ENCODE measurements around the gene KCND2.
"Not testable (repeated sequence)": the region's sequence is repeated elsewhere in the genome, so short reads cannot be mapped to it uniquely, and the experiment has no call there.

The KCND2 gene

DNA sequence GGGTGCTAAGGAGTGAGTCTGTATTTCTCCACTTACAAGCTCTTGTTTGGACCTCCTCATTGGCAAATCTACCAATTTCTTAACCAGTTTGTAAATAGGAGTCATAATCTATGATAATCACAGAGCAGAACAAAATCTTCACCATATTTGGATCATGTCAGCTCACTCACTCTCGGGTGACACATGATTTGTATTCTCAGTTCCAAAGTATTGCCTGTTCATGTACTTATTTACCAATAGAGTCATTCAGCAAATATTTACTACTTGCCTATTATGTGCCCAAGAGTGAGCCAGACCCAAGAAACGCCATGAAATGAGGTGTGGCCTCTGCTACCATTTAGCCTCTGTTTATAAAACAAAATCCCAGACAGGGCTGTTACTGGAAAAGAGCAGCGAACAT lies 470.2 kb downstream of the KCND2 start:
- no peak for DNase-seq (ENCODE audit: low read depth)

DNA sequence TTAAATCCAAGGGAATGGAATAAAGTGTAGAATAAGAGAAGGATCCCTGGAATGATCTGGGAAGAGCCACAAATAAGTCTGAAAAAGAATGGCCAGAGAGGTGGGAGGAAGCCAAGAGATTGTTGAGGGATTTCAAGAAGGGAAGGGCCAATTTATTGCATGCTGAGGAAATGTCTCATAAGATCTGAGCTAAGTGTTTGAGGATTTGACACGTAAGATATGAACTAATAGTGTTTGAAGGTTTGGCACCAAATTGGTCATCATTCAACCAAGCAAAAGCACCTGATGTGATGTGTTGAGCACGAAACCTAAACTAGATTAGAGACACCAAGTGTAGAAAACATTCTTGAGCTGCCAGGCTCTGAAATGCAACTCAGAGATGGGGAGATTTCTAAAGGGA lies 487.1 kb downstream of the KCND2 start:
- DNase-seq (ENCODE audit: low read depth) = no peak

DNA sequence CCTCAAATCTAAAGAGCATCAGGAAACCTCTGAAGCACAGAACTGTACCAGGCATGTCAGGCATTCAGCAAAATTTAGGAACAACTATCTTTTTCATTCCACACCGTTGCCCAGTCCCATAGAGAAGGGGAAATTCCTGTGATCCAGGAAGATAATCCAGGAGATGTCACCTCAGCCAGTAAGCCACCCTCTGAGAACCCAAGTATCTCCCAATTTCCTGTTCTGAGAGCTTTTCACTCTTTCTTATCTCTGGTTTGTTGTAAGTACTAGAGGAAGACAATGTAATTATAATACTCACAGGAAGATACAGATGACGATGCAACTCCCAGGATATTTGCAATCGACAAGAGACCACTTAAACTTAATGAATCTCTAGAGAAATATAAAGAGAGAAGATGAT lies 487.9 kb downstream of the KCND2 start:
- no peak for DNase-seq (ENCODE audit: low read depth)

DNA sequence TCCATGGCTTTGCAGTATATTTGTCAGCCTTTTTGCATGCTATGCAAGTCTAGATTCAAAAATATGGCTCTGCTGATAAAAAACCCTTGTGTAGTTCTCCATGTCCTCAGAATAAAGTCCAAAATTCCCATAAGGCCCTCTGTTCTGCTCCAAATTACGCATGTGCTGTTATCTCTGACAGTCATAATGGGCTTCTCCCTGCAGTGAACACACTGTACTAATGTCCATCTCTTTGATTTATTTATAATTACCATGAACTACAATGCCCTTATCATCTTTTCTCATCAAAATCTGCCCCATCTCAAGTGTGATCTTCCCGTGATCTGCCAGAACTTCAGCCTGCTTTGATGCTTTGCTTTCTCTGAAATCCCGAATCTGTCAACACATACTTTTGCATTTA lies 497.2 kb downstream of the KCND2 start:
- DNase-seq (ENCODE audit: low read depth) = no peak

DNA sequence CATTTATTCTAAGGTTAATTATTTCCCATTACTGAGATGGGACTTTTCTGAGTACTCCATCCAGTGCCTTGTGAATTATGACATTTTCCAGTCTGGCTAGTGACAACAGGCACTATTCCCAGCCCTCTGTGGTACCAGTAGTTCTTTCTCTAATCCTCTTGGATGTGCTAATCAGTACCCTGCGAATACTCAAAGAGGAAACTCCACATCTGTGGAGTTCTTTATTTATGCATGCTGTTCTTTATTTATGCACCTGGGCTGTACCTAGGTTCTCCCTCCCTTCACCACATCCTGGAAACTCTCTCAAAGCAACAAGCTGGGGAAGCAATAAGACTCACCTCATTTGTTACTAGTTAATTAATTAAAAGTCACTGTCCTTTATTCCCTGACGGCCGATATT lies 501.5 kb downstream of the KCND2 start:
- no peak for DNase-seq (ENCODE audit: low read depth)

DNA sequence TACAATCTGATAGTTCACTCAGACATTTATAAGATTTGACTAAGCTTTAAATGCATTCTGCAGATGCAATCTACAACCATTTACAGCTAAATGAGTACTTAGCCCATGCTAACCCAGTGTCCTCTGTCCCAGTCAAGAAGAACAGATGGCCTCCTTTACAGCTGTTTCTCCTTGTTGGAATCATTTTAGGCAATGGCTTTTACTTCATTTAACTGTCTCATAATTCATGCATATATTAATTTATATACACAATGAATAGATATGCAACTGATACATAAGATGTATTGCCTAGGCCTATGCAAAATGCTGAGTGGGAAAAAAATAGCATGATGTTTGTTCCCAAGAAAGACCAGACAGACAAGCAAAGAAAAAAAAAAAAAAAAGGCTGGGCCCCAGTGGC lies 502.8 kb downstream of the KCND2 start:
- DNase-seq (ENCODE audit: low read depth) = no peak

DNA sequence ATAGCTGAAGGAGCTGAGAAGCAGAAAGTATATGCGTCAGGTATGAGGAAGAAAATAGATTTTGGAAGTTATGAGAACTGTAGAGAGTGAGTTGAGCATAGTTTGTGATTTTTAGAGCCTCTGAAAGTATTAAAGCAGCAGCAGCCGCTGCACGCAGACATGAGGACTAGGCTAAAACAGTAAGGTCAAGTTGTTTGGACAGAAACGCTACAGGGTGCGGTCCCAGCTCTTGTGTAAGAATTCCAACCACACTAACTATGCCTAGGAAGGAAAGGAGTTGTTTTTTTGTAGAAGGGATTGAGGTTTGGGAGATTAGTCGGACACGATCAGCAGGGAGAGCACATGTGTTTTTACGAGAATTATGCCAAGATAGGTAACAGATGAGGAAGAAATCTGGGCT lies 506.1 kb downstream of the KCND2 start:
- DNase-seq (ENCODE audit: low read depth) = not testable (repeated sequence)

DNA sequence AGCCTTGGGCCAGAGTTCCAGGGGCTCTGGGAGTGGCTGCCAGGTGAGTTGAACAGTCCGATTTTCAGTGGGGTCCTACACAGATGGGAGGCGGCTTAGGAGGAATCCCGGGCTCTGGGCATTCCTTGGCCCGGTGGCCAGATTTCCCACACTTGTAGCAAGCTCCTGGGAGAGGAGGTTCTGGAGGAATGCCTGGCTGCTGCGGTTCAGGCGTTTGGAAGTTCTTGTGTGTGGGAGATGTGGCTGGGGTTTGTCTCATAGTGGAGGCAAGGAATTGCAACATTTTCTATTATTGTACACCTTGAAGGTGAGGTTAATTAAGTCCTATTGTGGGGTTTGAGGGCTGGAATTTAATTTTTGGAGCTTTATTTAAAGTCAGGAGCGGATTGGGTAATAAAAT lies 507.5 kb downstream of the KCND2 start:
- not testable (repeated sequence) for DNase-seq (ENCODE audit: low read depth)

DNA sequence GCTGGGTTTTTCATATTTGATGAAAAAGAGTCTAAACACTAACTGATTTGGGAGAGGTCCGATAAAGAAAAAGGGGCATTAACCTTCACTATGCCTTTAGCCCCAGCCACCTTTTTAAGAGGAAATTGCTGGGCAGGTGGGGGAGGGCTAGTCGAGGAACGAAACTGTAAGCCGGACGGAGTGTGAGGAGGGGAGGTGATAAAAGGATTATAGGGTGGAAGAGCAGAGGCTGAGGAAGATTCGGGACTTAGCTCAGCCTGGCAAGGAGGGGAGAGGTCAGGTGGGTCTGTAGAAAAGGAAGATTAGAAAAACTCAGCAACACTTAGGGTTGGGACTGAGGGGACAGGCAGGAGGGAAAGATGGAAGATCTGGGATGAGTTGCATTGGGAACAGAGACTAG lies 508.0 kb downstream of the KCND2 start:
- DNase-seq (ENCODE audit: low read depth) = no peak

DNA sequence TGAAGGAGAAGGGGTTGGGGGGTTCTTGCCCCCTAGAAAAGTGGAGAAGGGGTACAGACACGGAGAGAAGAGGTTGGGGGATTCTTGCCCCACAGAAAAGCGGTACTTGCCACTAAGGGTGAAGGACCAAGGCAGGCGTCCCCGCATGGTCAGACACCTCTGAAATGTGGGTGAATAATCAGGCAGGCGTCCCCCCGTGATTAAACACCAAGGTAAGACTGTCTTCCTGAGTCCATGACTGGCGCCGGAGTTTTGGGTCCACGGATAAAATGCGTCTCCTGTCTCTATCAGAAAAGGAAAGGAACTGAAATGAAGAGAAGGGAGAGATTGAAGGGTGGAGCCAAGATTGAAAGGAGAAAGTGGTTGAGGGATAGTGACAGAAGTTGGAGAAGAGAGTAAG lies 508.9 kb downstream of the KCND2 start:
- not testable (repeated sequence) for DNase-seq (ENCODE audit: low read depth)

DNA sequence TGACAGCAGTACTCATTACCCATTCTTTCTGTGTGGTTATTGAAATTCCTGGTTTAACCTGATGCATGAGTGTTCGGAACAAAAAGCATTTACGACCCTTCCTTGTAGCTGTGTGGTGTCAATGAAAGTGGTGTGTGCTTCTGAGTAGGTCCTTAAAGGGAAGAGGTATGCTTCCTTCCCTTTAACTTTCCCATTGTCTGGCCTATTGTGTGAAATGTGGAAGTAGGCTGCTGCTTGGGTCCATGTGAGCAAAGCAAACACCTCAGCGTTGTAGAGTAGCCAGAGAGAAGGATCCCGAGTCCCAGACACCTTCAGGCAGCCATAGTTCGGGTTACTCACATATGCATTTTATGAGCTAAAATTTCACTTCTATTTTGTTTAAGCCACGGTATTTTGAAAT lies 510.3 kb downstream of the KCND2 start:
- DNase-seq (ENCODE audit: low read depth) = no peak

DNA sequence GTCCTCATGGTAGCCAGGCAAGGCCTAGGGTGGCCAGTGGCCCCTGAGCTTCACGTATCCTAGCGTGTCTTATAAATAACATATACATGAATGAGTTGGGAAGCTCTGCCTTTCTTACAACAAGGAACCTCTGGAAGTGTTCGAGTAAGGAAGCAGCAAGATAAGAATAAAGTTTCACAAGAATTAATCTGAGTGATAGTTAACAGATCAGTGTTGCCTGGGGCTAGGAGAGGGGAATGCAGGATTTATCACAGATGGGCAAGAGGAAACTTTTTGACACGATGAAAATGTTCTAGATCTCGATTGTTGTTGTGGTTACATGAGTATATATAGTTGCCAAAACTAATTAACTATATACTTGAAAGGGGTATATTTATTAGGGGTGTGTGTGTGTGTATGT lies 510.7 kb downstream of the KCND2 start:
- DNase-seq (ENCODE audit: low read depth) = no peak

DNA sequence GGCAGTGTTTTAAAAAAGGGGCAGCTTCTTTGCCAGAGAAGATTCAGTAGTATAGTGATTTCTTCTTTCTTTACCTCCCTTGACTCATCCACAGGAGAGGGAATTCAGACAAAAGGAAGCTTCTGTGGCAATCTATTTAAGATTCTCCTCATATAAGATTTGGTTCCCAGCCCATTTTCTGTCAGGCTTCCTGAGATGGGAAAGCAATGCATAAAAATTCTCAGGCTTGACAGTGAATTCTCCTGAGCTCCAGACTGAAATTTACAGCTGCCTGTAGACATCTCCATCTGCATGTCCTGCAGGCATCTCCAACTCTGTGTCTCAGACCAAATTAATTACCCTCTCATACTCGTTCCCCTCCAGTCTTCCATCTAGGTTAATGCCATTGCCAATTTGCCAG lies 512.1 kb downstream of the KCND2 start:
- no peak for DNase-seq (ENCODE audit: low read depth)

DNA sequence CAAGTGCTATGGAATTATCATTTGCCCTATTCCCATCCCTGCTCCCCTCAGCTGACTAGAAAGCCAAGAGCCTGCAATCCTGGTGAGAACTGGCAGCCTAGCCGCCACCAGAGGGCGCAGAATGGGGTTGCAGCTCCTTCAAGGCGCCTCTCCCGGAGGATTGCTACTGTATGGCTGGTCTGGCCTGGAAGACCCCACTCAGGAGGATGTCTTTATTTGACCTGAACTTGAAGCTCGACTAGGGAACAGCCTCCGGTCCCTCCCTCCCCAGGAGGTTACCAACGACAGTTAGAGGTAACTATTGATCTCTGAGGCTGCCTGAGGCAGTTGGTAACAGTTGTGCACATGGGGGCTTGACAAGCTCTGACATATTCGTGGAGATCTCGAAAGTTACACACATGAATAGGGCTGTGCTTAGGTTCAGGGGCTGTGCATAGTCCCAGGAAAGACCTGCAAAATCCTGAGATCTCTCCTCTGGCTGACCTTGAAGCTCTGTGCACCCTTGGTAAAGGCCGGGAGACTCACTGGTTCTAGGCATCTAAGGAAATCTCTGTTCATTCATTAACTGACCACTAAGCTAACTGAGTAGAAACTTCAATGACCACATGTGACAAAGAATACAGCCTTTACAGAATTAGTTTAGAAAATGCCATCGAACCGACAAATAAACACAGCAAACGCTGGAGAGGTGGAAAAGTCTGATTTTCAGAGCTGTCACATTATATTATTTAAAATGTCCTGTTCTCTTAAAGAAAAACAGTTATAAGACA lies 519.3 kb downstream of the KCND2 start:
- DNase-seq (ENCODE audit: low read depth) = peak; percentile 28

DNA sequence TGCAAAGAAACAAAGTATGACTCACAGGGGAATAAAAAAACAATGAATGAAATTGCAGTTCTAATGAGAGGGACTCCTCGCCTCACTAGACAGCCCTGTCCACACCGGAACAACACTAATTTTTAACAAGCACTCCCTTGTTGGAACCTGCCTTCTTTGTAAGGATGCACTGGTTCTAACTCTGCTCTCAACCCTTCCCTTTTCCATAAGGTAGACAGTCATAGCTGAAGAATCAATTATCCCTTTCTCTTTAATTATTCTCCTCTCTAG lies 519.8 kb downstream of the KCND2 start:
- no peak for DNase-seq (ENCODE audit: low read depth)

DNA sequence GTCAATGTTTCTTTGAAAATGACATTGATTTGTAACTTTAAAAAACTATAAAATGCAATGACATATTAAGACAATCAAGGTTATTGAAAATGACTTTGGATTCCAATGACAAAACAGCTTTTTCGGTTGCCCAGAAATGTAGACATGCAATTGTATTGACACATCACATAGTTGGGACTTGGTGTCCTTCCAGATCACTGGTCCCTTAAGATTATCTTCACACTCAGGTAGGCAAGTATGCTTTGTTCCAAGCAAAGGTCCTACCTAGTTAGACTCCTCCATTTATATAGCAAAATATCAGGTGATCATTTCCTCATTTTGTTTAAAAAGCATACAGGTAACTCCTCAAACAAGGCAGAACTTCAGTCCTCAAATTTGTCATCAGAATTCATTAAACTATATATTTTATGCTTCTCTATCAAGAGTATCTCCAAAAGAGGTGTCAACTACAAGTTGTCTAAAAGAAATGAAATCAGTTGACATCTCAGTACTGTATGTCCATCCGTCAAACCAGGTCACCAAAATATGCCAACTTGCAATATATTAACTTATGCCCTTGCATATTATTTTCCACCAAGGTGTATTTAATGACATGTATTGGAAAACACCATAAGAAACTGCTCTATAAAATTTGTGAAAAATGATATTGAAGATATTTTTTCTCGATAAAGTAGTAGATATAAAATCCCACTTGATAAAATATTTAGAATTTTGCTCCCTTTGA lies 520.4 kb downstream of the KCND2 start:
- no peak for DNase-seq (ENCODE audit: low read depth)

DNA sequence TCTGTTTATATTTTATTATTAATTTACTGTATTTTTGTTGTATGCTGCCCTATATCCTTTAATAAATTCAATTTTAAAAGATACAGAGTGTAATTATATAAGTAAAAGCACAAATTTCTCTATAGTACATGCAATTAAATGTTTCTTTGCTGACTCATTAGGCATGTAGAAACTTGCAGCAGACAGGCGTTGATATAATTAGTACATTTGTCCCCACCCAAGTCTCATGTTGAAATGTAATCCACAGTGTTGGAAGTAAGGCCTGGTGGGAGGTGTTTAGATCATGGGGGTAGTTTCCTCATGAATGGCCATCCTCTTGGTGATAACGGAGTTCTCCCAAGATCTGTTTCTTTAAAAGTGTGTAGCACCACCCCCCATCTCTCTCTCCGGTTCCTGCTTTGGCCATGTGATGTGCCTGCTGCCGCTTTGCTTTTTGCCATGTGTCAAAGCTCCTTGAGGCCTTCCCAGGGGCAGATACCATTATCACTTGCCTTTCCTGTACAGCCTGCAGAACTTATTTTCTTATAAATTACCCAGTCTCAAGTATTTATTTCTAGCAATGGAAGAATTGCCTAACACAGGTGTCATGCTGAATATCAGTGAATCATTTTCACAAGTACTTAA lies 521.2 kb downstream of the KCND2 start:
- no peak for DNase-seq (ENCODE audit: low read depth)

DNA sequence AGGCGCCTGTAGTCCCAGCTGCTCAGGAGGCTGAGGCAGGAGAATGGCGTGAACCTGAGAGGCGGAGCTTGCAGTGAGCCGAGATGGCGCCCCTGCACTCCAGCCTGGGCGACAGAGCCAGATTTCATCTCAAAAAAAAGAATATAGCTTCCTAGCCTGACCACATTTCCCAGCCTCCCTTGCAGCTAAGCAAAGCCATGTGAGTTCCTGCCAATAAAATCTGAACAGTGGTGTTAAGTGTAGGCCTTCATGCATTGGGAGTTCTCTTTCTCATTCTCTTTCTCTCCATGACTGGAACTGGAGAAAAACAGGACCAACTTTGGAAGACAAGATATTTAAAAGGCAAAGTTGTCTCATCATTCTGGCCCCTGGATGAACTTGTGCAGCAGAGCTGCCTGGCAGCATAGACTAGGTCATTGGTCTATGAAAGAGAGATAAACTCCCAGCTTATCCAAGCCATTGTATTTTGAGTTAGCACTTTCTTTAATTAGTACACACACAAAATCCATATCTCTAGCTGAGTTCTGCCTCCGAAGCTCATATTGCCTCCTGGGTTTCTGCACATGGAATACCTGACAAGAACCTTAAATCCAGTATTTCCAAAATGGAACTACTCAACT lies 524.2 kb downstream of the KCND2 start:
- no peak for DNase-seq (ENCODE audit: low read depth)

DNA sequence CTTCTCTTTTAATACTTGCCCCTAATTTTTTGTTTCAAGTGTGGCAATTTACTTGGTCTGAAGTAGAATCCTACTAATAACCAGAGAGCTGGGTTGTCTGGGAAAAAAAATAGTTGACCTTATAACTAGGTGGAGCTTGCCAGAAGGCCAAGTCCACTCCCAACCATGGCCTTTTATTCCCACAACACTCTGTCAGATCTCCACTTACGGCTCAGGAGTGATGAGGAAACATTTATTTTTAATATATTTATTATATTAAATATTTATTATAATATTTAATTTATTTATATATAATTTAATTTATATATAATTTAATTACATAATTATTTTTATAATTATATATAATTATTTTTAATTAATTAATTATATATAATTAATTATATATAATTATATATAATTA lies 526.2 kb downstream of the KCND2 start:
- DNase-seq (ENCODE audit: low read depth) = no peak

All from stimulated activated CD8-positive, alpha-beta memory T cell treated with anti-CD3 and anti-CD28 coated beads, Interleukin-12 subunit alpha, Interleukin-12 subunit beta, amount 100 ng/mL, for 1 hour (primary cell).